Activated naive CD4-positive, alpha-beta T cell treated with anti-CD3 and anti-CD28 coated beads, Interleukin-2, amount 50 U/mL, for 72 hours (primary cell): ENCODE results near the gene NKD1. TPM values are rescaled to one million over a fixed set of nuclear protein-coding genes. Genes with fewer than 3 reads are reported as not detected.

Experiments
- ATAC-seq, 2 donors: fragments of 150-1000 bp; cut with Tn5 transposase; 2 replicates each; pipeline ENCODE4 v1.10.0; 2021; ENCODE audit warnings: mild to moderate bottlenecking in 2 of 2, moderate library complexity in 2 of 2
- DNase-seq, 2 donors: peaks; one replicate each; pipeline ENCODE4 v3.0.0; 2021 to 2022; ENCODE audit warnings: low spot score in 2 of 2
- H3K27ac Mint-ChIP-seq, 2 donors: one replicate each; pipeline ENCODE4 v1.8.0; 2022; ENCODE audit warnings: mild to moderate bottlenecking in 2 of 2, mixed read lengths in 2 of 2
- H3K36me3 Mint-ChIP-seq, 2 donors: one replicate each; pipeline ENCODE4 v1.8.0; 2022; ENCODE audit warnings: mixed read lengths in 2 of 2
- H3K9me3 Mint-ChIP-seq, 2 donors: one replicate each; pipeline ENCODE4 v1.8.0; 2022; ENCODE audit warnings: mixed read lengths in 2 of 2
- total RNA-seq, 2 donors: library from RNA; stranded (reverse); gene quantifications; one replicate each; pipeline ENCODE4 v1.2.3, GENCODE V29; 2022

NKD1 gene
- total RNA-seq, 2 donors from 2014 or later: 1.4 to 2.1 TPM

DNA sequence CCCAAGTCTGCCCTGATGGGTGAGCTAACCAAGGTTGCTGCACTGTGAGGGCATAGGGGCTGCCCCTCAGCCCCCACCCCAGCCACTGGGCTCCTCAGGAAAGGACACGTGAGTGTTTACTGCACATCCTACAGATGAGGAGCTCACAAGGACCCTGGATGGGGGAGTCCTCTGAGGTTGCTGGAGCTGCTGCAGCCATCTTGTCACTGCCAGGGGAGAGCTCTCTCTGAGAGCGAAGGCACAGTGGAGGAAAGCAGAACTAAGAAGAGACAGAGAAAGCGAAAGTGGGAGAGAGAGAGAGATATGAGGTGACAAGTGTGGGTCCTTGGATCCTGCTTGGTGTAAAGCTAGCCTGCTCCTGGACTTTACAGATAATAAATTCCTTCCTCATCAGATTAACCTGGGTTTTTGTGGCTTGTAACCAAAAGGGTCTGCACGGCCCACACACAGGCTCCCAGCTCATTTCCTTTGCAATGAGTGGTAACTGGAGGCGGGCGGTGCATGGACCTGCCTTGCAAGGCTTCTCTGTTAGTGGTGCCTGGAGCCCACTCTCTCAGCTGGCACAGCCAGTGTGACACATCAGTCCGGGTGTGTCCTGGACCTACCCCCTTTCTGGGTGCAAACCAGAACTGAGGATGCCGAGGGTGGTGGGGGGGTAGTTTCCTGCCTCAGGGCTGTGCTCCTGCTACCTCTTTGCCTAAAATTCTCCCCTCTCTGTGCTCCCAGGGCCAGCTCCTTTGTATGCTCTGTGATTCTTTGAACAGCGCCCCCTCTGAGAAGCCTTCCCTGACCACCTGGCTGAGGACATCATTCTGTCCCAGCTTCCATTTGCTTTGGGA lies 118.7 kb downstream of the NKD1 start:
- Mint-ChIP-seq H3K36me3 (peaks cover 15% of the 10 kb centered on the region in 2 donors), H3K9me3 (peaks cover 5 to 7% of the 10 kb centered on the region in 2 donors), H3K27ac (peak overlapping the region; percentile 85 to 96)
- ATAC-seq: peak; percentile 75 to 82
- peak in 1 of 2 donors; percentile 41 for DNase-seq

DNA sequence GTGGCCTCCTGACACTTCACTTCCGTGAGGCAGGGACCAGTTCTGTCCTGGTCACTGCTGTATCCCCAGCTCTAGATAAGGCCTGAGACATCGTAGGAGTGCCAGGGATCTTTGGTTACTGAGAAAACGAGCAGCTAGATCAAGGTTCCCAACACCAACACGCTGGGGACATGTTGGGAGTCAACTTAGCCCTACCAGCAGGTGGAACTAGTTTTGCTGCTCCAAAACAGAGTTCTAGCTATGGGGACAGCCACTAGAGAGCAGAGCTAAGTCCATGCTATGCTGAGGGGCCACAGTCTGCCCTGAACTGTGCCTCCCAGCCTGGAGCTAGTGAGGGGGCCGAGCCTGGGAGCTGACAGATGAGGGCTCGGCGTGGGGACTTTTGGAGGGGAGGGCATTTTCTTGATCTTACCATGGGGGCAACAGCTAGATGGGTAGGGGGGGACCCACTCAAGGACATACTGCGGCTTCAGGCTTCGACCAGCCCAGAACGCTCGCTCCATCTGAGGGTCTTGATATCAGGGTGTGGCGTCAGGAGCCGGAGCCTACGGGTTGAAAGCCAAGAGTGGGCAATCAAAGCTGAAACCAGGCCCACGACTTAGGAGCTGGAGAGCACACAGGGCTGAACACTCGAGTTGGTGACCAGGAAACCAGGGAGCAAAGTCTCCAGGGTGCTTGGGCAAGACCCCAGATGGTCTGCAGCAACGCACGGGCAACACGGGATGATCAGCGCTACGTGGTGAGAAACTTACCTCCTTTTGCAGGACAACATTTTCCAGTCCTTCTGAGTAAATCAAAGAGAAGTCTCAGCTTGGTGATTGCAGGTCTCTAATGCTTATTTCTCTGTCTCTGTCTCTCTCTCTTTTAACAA lies 119.5 kb downstream of the NKD1 start:
- H3K36me3 Mint-ChIP-seq: peaks cover 23 to 24% of the 10 kb centered on the region in 2 donors
- peaks cover 13 to 14% of the 10 kb centered on the region in 2 donors for H3K9me3 Mint-ChIP-seq
- DNase-seq: no peak
- ATAC-seq: peak in 1 of 2 donors; percentile 5
- peak overlapping the region; percentile 85 to 96 for H3K27ac Mint-ChIP-seq

GRCh38 chr16:50668368-50669008 lies 120.3 kb downstream of the NKD1 start:
- peaks cover 17 to 18% of the 10 kb centered on the region in 2 donors for H3K9me3 Mint-ChIP-seq
- H3K36me3 Mint-ChIP-seq: peaks cover 29 to 31% of the 10 kb centered on the region in 2 donors
- H3K27ac Mint-ChIP-seq: peak overlapping the region; percentile 77 to 85

DNA sequence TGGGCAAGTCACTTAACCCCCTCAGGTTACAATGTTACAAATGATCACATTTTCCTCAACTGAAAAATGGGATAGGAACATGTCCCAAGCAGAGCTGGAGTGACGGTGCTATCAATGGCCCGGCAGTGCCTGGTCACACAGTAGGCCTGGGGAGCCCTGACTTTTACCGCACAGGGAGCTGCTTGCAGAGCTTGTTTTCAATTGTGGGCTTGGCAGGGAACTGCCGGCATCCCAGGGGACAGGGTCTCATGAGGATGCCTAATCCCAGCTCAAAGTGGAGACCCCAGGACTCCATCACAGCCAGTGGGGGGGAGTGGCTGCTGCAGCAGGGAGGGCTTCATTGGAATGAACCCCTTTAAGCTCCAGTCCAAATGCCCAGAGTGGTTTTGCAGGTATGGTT lies 121.5 kb downstream of the NKD1 start:
- DNase-seq (no peak), ATAC-seq (no peak)
- peak overlapping the region in 1 of 2 donors; percentile 29 for H3K27ac Mint-ChIP-seq
- H3K9me3 Mint-ChIP-seq: peaks cover 18 to 21% of the 10 kb centered on the region in 2 donors
- H3K36me3 Mint-ChIP-seq: peaks cover 37 to 44% of the 10 kb centered on the region in 2 donors

More at GRCh38 chr16:50668368-50669008, 120.3 kb downstream of the NKD1 start:
- DNase-seq: no peak
- no peak for ATAC-seq

DNA sequence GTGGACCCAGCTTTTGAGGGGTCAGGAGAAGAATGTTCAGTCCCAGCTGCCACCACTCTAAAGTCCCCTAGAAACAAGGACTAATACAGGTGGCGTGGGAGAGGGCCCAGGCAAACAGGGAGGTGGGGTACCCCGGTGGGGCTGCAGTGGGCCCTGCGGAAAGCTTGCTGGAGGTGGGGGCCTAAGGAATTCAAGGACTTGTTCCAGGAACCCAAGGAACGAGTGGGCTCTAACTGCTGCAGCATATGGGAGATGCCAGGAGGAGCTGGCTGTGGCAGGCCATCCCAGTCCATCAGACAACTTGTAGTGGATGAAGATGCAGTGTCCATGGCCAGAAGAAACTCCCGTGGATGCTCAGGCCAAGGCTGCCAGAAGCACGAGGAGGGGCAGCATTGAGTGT lies 122.3 kb downstream of the NKD1 start:
- no peak overlapping the region for H3K27ac Mint-ChIP-seq
- peaks cover 41 to 50% of the 10 kb centered on the region in 2 donors for H3K36me3 Mint-ChIP-seq

DNA sequence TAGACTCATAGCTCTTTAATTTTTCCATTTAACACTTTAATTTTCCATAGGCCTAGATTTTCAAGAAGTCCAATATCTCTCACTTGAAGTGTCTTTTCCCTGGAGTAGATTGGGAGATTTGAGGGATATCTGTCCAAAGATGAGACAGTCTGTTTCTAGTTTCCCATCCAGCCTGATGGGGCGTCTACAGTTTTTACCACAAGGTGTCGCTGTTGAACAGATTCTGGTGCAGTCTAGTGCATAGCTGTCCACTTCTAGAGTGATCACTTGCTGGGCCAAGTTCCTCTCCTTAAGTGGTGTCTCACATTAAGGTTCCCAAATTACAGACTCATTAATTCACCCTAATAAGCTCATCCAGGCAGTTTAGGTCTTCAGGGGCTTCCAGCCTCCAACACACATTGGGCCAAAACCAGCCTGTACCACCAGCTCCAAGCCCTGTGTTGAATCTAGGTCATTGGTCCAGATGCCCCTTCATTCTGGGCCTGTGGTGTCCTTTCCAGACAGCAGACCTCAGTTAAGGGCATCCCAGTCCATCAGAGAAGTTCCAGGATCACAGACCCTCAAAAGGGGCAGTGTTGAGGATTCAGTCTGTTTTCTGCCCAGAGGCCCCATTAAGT lies 123.6 kb downstream of the NKD1 start:
- Mint-ChIP-seq H3K36me3 (peaks cover 48 to 62% of the 10 kb centered on the region in 2 donors), H3K9me3 (peaks cover 18 to 21% of the 10 kb centered on the region in 2 donors)

More for the DNA sequence above, 122.3 kb downstream of the NKD1 start:
- H3K9me3 Mint-ChIP-seq: peaks cover 18 to 21% of the 10 kb centered on the region in 2 donors
- no peak for DNase-seq
- no peak for ATAC-seq

DNA sequence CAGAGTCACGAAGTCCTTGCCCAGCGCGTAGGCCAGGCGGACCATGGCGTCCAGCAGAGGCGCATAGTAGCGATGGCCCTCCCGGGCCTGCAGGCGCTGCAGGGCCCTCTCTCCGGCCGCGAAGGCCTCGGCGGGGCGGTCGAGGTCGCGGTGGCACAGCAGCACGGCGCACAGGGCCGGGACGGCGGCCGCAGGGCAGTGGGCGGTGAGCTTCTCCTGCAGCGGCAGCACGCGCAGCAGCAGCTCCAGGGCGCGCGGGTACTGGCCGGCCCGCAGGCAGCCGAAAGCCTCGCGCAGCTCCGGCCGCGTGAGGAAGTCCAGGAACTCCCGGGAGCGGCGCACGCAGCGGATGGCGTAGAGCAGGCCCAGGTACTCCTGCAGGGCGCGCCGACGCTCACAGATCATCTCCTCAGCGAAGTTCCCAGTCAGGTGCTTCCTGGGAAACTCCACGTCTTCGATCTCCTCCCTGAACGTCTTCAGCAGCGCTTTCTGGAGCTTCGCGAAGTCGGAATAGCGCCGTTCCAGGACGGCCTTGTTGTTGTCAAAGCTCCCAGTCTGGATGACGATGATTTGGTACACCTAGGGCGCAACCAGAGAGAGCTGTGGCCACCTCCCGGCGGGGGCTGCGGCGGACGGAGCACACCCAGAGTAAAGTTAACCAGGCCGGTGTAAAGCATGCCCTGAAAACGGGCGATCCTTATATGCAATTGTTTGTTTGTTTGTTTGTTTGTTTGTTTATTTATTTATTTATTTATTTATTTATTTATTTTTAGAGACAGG lies 125.5 kb downstream of the NKD1 start:
- no peak for ATAC-seq
- peak overlapping the region; percentile 53 to 55 for H3K27ac Mint-ChIP-seq
- H3K9me3 Mint-ChIP-seq: peaks cover 18 to 21% of the 10 kb centered on the region in 2 donors

More for the DNA sequence above, 123.6 kb downstream of the NKD1 start:
- ATAC-seq: peak in 1 of 2 donors; percentile 39
- peak overlapping the region; percentile 53 to 93 for H3K27ac Mint-ChIP-seq
- peak in 1 of 2 donors; percentile 79 for DNase-seq

GRCh38 chr16:50674831-50675230 lies 126.6 kb downstream of the NKD1 start:
- DNase-seq (no peak), ATAC-seq (peak in 1 of 2 donors; percentile 54)
- Mint-ChIP-seq H3K27ac (no peak overlapping the region), H3K9me3 (peaks cover 18 to 21% of the 10 kb centered on the region in 2 donors), H3K36me3 (peaks cover 67 to 90% of the 10 kb centered on the region in 2 donors)

More for the DNA sequence above, 125.5 kb downstream of the NKD1 start:
- peaks cover 62 to 82% of the 10 kb centered on the region in 2 donors for H3K36me3 Mint-ChIP-seq
- DNase-seq: no peak

GRCh38 chr16:50675686-50676610 lies 127.8 kb downstream of the NKD1 start:
- Mint-ChIP-seq H3K36me3 (peaks cover 61 to 91% of the 10 kb centered on the region in 2 donors), H3K9me3 (peaks cover 18 to 21% of the 10 kb centered on the region in 2 donors), H3K27ac (peak overlapping the region in 1 of 2 donors; percentile 88)
- DNase-seq: no peak
- no peak for ATAC-seq

DNA sequence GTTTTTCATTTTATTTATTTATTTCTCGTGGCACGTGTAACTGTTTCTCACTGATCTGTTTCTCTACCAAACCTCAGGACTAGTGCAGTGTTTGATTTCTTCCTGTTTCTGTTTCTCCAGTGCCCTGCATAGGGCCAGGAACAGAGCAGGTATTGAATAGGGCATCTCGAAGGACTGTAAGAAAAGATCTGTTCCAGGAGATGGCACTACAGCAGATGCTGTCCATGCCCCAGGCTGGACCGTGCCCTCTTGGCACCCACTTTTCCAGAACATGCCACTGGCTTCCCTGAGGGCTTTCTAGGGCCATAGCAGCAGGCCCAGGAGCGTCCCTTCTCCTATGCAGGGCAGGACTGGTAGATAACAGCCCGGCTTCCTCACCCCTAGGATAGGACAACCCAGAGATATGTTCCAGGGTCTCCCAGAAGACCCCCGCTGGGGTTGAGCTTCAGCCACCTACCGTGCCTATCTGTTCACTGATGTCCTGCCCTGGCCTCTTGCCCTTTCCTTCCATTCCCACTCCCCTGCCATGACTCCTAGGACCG lies 128.6 kb downstream of the NKD1 start:
- peak overlapping the region; percentile 31 to 63 for H3K27ac Mint-ChIP-seq
- no peak for ATAC-seq
- DNase-seq: no peak
- peaks cover 13 to 17% of the 10 kb centered on the region in 2 donors for H3K9me3 Mint-ChIP-seq
- H3K36me3 Mint-ChIP-seq: peaks cover 55 to 83% of the 10 kb centered on the region in 2 donors

DNA sequence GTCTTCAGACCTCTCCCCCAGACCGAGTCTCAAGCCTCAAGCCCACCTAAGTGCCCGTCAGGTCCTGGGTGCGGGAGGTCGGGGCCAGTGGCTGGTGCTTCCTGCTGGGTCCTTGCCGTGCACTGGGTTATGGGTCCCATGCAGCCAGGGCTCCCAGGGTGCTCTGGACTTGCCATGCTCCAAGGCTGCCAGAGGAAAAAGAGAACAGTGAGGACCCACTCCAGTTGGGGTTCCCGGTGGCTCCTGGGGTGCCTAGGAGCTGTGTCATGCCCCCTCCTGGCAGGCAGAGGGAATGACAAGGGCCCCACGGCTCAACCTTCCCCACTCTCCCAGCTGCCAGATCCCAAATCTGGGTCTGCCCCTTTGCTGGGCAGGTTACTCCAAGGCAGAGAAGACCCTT lies 129.2 kb downstream of the NKD1 start:
- DNase-seq (no peak), ATAC-seq (no peak)
- peaks cover 8 to 11% of the 10 kb centered on the region in 2 donors for H3K9me3 Mint-ChIP-seq
- peaks cover 49 to 77% of the 10 kb centered on the region in 2 donors for H3K36me3 Mint-ChIP-seq
- peak overlapping the region in 1 of 2 donors; percentile 63 for H3K27ac Mint-ChIP-seq

DNA sequence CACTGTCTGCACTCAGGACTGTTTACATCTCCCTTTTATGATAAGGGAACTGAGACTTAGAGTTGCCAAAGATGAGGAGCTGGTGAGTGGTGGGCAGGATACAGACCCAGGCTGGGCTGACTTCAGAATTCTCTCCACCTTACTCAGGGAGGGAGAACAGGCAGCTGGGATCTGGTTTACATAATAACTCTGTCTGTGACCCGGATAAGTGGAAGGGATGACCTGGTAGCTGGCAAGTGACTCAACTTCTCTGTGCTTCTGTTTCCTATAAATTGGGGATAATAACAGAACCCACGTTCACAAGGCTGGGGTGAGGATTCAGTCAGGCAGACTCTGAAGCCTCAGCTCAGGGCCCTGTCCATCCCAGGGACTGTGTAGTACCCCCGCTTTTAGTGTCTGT lies 130.3 kb downstream of the NKD1 start:
- Mint-ChIP-seq H3K27ac (peak overlapping the region; percentile 93 to 95), H3K36me3 (peaks cover 40 to 65% of the 10 kb centered on the region in 2 donors), H3K9me3 (peaks cover 0 to 4% of the 10 kb centered on the region in 2 donors)
- no peak for DNase-seq
- peak in 1 of 2 donors; percentile 6 for ATAC-seq

DNA sequence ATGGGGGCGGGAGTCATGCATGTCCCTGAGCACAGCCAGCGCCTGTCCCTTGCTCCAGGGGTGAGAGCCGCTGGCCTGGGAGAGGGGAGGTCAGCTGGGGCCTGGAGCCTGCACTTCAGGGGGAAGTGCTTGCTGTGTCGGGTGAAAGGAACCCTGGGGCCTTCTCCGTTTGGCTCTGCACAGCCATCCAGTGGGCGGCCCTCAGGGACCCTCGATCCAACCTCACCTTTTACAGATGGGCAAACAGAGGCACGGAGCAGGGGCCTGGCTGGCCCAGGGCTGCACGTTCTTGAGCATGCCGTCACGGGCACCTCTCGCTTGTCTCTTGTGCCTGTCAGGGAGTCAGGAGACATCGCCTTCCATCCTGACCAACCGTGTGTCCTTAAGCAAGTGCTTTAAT lies 131.1 kb downstream of the NKD1 start:
- ATAC-seq (no peak), DNase-seq (no peak)
- Mint-ChIP-seq H3K9me3 (no peaks in the 10 kb centered on the region), H3K27ac (peak overlapping the region; percentile 95), H3K36me3 (peaks cover 35 to 58% of the 10 kb centered on the region in 2 donors)
